ENCODE results near the gene TECR. TPM values are rescaled to one million over a fixed set of nuclear protein-coding genes. Genes with fewer than 3 reads are reported as not detected.
A peak's percentile ranks its signal among the peaks of the same experiment; 100 is the strongest.
"Not testable (repeated sequence)": the region's sequence is repeated elsewhere in the genome, so short reads cannot be mapped to it uniquely, and the experiment has no call there.

Gene TECR
- total and polyA plus RNA-seq, 4 donors: 40.1 to 112 (median 60.5) TPM

- Histone ChIP-seq H3K36me3 (ENCODE audit: control insufficient read depth in 1 of 2, insufficient read depth in 2 of 2, low read length in 1 of 2) (no peaks in the 10 kb centered on the region), H3K4me1 (ENCODE audit: control insufficient read depth in 1 of 2, insufficient read depth in 2 of 2, low read length in 2 of 2) (no peaks in the 10 kb centered on the region), H3K27ac (ENCODE audit: low read depth in 1 of 2, low read length in 2 of 2) (no peak overlapping the region), H3K4me3 (ENCODE audit: low read length in 2 of 2) (no peak overlapping the region), H3K9me3 (ENCODE audit: control insufficient read depth, low read length) (no peaks in the 10 kb centered on the region), H3K27me3 (ENCODE audit: control insufficient read depth in 1 of 2, insufficient read depth in 2 of 2, low read length in 1 of 2) (no peaks in the 10 kb centered on the region)
- no peak for DNase-seq
- no peak for ATAC-seq (ENCODE audit: low FRiP score)
- intact Hi-C loops (cut with DNase I): no loop called here
- 74 to 82% methylated on average over 4 of the region's 4 CpGs for WGBS, 2 donors
Observed at GRCh38 chr19:14526423-14526822, 3.0 kb upstream of the TECR start.

GRCh38 chr19:14528419-14529253 lies 758 bp upstream of the TECR start:
- WGBS, 2 donors: 39 to 40% methylated on average over 39 of the region's 39 CpGs
- Histone ChIP-seq H3K27ac (ENCODE audit: low read depth in 1 of 2, low read length in 2 of 2) (no peak overlapping the region), H3K4me1 (ENCODE audit: control insufficient read depth in 1 of 2, insufficient read depth in 2 of 2, low read length in 2 of 2) (no peaks in the 10 kb centered on the region), H3K27me3 (ENCODE audit: control insufficient read depth in 1 of 2, insufficient read depth in 2 of 2, low read length in 1 of 2) (no peaks in the 10 kb centered on the region), H3K9me3 (ENCODE audit: control insufficient read depth, low read length) (no peaks in the 10 kb centered on the region), H3K36me3 (ENCODE audit: control insufficient read depth in 1 of 2, insufficient read depth in 2 of 2, low read length in 1 of 2) (no peaks in the 10 kb centered on the region), H3K4me3 (ENCODE audit: low read length in 2 of 2) (peak overlapping the region in 1 of 2 donors; percentile 20)
- ATAC-seq (ENCODE audit: low FRiP score): no peak
- intact Hi-C loops (cut with DNase I): no loop called here
- peak in 1 of 2 donors; percentile 54 for DNase-seq

GRCh38 chr19:14530005-14530348 lies 583 bp downstream of the TECR start:
- Histone ChIP-seq H3K4me1 (ENCODE audit: control insufficient read depth in 1 of 2, insufficient read depth in 2 of 2, low read length in 2 of 2) (no peaks in the 10 kb centered on the region), H3K9me3 (ENCODE audit: control insufficient read depth, low read length) (no peaks in the 10 kb centered on the region), H3K27ac (ENCODE audit: low read depth in 1 of 2, low read length in 2 of 2) (peak overlapping the region in 1 of 2 donors; percentile 53), H3K27me3 (ENCODE audit: control insufficient read depth in 1 of 2, insufficient read depth in 2 of 2, low read length in 1 of 2) (no peaks in the 10 kb centered on the region), H3K4me3 (ENCODE audit: low read length in 2 of 2) (peak overlapping the region; percentile 65 to 68), H3K36me3 (ENCODE audit: control insufficient read depth in 1 of 2, insufficient read depth in 2 of 2, low read length in 1 of 2) (no peaks in the 10 kb centered on the region)
- DNase-seq (no peak), ATAC-seq (ENCODE audit: low FRiP score) (peak; percentile 16)
- intact Hi-C loops (cut with DNase I): no loop called here
- WGBS, 2 donors: 0 to 1% methylated on average over 18 of the region's 18 CpGs

GRCh38 chr19:14530506-14530905 lies 1.1 kb downstream of the TECR start:
- Histone ChIP-seq H3K27me3 (ENCODE audit: control insufficient read depth in 1 of 2, insufficient read depth in 2 of 2, low read length in 1 of 2) (no peaks in the 10 kb centered on the region), H3K27ac (ENCODE audit: low read depth in 1 of 2, low read length in 2 of 2) (no peak overlapping the region), H3K4me3 (ENCODE audit: low read length in 2 of 2) (no peak overlapping the region), H3K36me3 (ENCODE audit: control insufficient read depth in 1 of 2, insufficient read depth in 2 of 2, low read length in 1 of 2) (no peaks in the 10 kb centered on the region), H3K4me1 (ENCODE audit: control insufficient read depth in 1 of 2, insufficient read depth in 2 of 2, low read length in 2 of 2) (no peaks in the 10 kb centered on the region), H3K9me3 (ENCODE audit: control insufficient read depth, low read length) (no peaks in the 10 kb centered on the region)
- ATAC-seq (ENCODE audit: low FRiP score) (no peak), DNase-seq (no peak)
- intact Hi-C loops (cut with DNase I): no loop called here
- WGBS, 2 donors: 58 to 68% methylated on average over 3 of the region's 3 CpGs

GRCh38 chr19:14533450-14533849 lies 4.1 kb downstream of the TECR start:
- H3K4me3 ChIP-seq (ENCODE audit: low read length in 2 of 2): no peak overlapping the region
- WGBS, 2 donors: 87 to 92% methylated on average over 5 of the region's 5 CpGs

GRCh38 chr19:14536926-14537692 lies 7.7 kb downstream of the TECR start:
- intact Hi-C loops (cut with DNase I): no loop called here
- Histone ChIP-seq H3K4me1 (ENCODE audit: control insufficient read depth in 1 of 2, insufficient read depth in 2 of 2, low read length in 2 of 2) (no peaks in the 10 kb centered on the region), H3K27ac (ENCODE audit: low read depth in 1 of 2, low read length in 2 of 2) (no peak overlapping the region), H3K27me3 (ENCODE audit: control insufficient read depth in 1 of 2, insufficient read depth in 2 of 2, low read length in 1 of 2) (no peaks in the 10 kb centered on the region), H3K9me3 (ENCODE audit: control insufficient read depth, low read length) (no peaks in the 10 kb centered on the region), H3K36me3 (ENCODE audit: control insufficient read depth in 1 of 2, insufficient read depth in 2 of 2, low read length in 1 of 2) (no peaks in the 10 kb centered on the region), H3K4me3 (ENCODE audit: low read length in 2 of 2) (no peak overlapping the region)
- ATAC-seq (ENCODE audit: low FRiP score) (peak; percentile 41), DNase-seq (peak; percentile 82 to 86)
- WGBS, 2 donors: 23 to 24% methylated on average over 19 to 24 of the region's 24 CpGs

More at GRCh38 chr19:14533450-14533849, 4.1 kb downstream of the TECR start:
- no peaks in the 10 kb centered on the region for H3K4me1 ChIP-seq (ENCODE audit: control insufficient read depth in 1 of 2, insufficient read depth in 2 of 2, low read length in 2 of 2)
- intact Hi-C loops (cut with DNase I): no loop called here
- H3K27me3 ChIP-seq (ENCODE audit: control insufficient read depth in 1 of 2, insufficient read depth in 2 of 2, low read length in 1 of 2): no peaks in the 10 kb centered on the region
- H3K36me3 ChIP-seq (ENCODE audit: control insufficient read depth in 1 of 2, insufficient read depth in 2 of 2, low read length in 1 of 2): no peaks in the 10 kb centered on the region
- H3K9me3 ChIP-seq (ENCODE audit: control insufficient read depth, low read length): no peaks in the 10 kb centered on the region
- no peak overlapping the region for H3K27ac ChIP-seq (ENCODE audit: low read depth in 1 of 2, low read length in 2 of 2)
- no peak for ATAC-seq (ENCODE audit: low FRiP score)
- no peak for DNase-seq

- Histone ChIP-seq H3K36me3 (ENCODE audit: control insufficient read depth in 1 of 2, insufficient read depth in 2 of 2, low read length in 1 of 2) (no peaks in the 10 kb centered on the region), H3K4me1 (ENCODE audit: control insufficient read depth in 1 of 2, insufficient read depth in 2 of 2, low read length in 2 of 2) (no peaks in the 10 kb centered on the region), H3K9me3 (ENCODE audit: control insufficient read depth, low read length) (no peaks in the 10 kb centered on the region), H3K4me3 (ENCODE audit: low read length in 2 of 2) (no peak overlapping the region), H3K27me3 (ENCODE audit: control insufficient read depth in 1 of 2, insufficient read depth in 2 of 2, low read length in 1 of 2) (no peaks in the 10 kb centered on the region), H3K27ac (ENCODE audit: low read depth in 1 of 2, low read length in 2 of 2) (no peak overlapping the region)
- intact Hi-C loops (cut with DNase I): no loop called here
- 92 to 93% methylated on average over 19 of the region's 19 CpGs for WGBS, 2 donors
- ATAC-seq (ENCODE audit: low FRiP score) (no peak), DNase-seq (no peak)
Observed at GRCh38 chr19:14540741-14541525, 11.5 kb downstream of the TECR start.

- H3K9me3 ChIP-seq (ENCODE audit: control insufficient read depth, low read length); H3K36me3 ChIP-seq (ENCODE audit: control insufficient read depth in 1 of 2, insufficient read depth in 2 of 2, low read length in 1 of 2); H3K4me1 ChIP-seq (ENCODE audit: control insufficient read depth in 1 of 2, insufficient read depth in 2 of 2, low read length in 2 of 2); DNase-seq; intact Hi-C loops (cut with DNase I); ATAC-seq (ENCODE audit: low FRiP score); H3K27me3 ChIP-seq (ENCODE audit: control insufficient read depth in 1 of 2, insufficient read depth in 2 of 2, low read length in 1 of 2); H3K4me3 ChIP-seq (ENCODE audit: low read length in 2 of 2); H3K27ac ChIP-seq (ENCODE audit: low read depth in 1 of 2, low read length in 2 of 2): not testable (repeated sequence)
- 78 to 89% methylated on average over 5 of the region's 5 CpGs for WGBS, 2 donors
Observed at GRCh38 chr19:14541979-14542378, 12.6 kb downstream of the TECR start.

Data from aorta (tissue), 5 donors.